ENCODE results near the gene TEKT5.

DNA sequence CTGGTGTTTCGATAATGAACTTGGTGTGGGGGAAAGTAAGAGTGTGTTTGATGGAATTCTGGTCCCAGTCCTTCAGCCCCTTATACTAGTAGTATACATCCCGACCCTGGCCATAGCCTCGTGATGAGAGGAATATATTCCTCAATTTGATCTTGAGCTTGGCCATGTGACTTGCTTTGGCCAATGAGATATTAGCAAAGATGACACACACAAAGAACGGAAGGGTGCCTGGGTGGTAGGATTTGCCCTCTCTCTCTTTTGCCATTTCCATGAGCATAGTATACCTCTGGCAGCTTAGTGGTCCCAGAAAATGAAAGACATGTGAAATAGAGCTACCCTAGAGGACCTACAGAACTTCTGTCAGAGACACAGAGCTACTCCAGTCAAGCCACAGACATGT lies 111.5 kb downstream of the TEKT5 start:
- TF ChIP-seq, protein P1, sequence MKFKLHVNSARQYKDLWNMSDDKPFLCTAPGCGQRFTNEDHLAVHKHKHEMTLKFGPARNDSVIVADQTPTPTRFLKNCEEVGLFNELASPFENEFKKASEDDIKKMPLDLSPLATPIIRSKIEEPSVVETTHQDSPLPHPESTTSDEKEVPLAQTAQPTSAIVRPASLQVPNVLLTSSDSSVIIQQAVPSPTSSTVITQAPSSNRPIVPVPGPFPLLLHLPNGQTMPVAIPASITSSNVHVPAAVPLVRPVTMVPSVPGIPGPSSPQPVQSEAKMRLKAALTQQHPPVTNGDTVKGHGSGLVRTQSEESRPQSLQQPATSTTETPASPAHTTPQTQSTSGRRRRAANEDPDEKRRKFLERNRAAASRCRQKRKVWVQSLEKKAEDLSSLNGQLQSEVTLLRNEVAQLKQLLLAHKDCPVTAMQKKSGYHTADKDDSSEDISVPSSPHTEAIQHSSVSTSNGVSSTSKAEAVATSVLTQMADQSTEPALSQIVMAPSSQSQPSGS (CRISPR knock-in tag; IDR thresholded peaks at IDR 0.05) = no peak
- TF ChIP-seq, protein P2, sequence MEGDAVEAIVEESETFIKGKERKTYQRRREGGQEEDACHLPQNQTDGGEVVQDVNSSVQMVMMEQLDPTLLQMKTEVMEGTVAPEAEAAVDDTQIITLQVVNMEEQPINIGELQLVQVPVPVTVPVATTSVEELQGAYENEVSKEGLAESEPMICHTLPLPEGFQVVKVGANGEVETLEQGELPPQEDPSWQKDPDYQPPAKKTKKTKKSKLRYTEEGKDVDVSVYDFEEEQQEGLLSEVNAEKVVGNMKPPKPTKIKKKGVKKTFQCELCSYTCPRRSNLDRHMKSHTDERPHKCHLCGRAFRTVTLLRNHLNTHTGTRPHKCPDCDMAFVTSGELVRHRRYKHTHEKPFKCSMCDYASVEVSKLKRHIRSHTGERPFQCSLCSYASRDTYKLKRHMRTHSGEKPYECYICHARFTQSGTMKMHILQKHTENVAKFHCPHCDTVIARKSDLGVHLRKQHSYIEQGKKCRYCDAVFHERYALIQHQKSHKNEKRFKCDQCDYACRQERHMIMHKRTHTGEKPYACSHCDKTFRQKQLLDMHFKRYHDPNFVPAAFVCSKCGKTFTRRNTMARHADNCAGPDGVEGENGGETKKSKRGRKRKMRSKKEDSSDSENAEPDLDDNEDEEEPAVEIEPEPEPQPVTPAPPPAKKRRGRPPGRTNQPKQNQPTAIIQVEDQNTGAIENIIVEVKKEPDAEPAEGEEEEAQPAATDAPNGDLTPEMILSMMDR (IDR thresholded peaks at IDR 0.05 in 2 of 3, conservative IDR thresholded peaks at IDR 0.05 in 1 of 3; ENCODE audit: insufficient read depth in 2 of 3, low read depth in 1 of 3, low read length in 3 of 3) = no peak
- TF ChIP-seq, protein P3, sequence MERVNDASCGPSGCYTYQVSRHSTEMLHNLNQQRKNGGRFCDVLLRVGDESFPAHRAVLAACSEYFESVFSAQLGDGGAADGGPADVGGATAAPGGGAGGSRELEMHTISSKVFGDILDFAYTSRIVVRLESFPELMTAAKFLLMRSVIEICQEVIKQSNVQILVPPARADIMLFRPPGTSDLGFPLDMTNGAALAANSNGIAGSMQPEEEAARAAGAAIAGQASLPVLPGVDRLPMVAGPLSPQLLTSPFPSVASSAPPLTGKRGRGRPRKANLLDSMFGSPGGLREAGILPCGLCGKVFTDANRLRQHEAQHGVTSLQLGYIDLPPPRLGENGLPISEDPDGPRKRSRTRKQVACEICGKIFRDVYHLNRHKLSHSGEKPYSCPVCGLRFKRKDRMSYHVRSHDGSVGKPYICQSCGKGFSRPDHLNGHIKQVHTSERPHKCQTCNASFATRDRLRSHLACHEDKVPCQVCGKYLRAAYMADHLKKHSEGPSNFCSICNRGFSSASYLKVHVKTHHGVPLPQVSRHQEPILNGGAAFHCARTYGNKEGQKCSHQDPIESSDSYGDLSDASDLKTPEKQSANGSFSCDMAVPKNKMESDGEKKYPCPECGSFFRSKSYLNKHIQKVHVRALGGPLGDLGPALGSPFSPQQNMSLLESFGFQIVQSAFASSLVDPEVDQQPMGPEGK (CRISPR knock-in tag; IDR thresholded peaks at IDR 0.05; ENCODE audit: borderline replicate concordance) = no peak
- TF ChIP-seq EZH2 (IDR thresholded peaks at IDR 0.05; ENCODE audit: borderline replicate concordance, low read depth, low read length) (no peak), BCL6 (CRISPR knock-in tag; IDR thresholded peaks at IDR 0.05) (no peak), SMARCA5 (IDR thresholded peaks at IDR 0.05) (no peak), NR2C1 (IDR thresholded peaks at IDR 0.05) (no peak), NR2C1 (tag; IDR thresholded peaks at IDR 0.05) (no peak), RCOR1 (IDR thresholded peaks at IDR 0.05; ENCODE audit: borderline replicate concordance in 1 of 2, low read depth in 2 of 2, low read length in 2 of 2) (no peak), NFYB (IDR thresholded peaks at IDR 0.05; ENCODE audit: extremely low read depth, insufficient read length) (peak; percentile 7), NR2C2 (CRISPR knock-in tag; IDR thresholded peaks at IDR 0.05) (no peak), NR2C2 (tag; IDR thresholded peaks at IDR 0.05) (no peak)
- TF ChIP-seq, protein P4, sequence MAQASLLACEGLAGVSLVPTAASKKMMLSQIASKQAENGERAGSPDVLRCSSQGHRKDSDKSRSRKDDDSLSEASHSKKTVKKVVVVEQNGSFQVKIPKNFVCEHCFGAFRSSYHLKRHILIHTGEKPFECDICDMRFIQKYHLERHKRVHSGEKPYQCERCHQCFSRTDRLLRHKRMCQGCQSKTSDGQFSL (CRISPR knock-in tag; IDR thresholded peaks at IDR 0.05) = no peak
- TF ChIP-seq, protein P4 (tag; IDR thresholded peaks at IDR 0.05) = no peak
